H1 (cell line): ENCODE measurements around the gene KCTD12. TPM values are rescaled to one million over a fixed set of nuclear protein-coding genes. Genes with fewer than 3 reads are reported as not detected.

Source experiments
- CTCF ChIA-PET: fragments of 300-600 bp; sonication (Branson Sonifier 250); formaldehyde crosslinking; loops from one replicate; lab custom pipeline; 2021; ENCODE audit not compliant: partially characterized antibody; lab: Charles Lee
- POLR2A ChIA-PET: fragments of 300-600 bp; sonication (Branson Sonifier 250); formaldehyde crosslinking; loops from one replicate; lab custom pipeline; 2021; ENCODE audit warnings: inconsistent platforms; ENCODE audit not compliant: partially characterized antibody; lab: Charles Lee
- DNase-seq, 2 experiments: peaks; one replicate each; pipeline versions ENCODE4 v3.0.0 to v3.0.0-alpha.2; 2010 to 2022; ENCODE audit warnings: low spot score in 2 of 2, low read depth in 1 of 2, mixed read lengths in 1 of 2
- FAIRE-seq: peaks from 2 replicates; lab custom pipeline; 2011; peaks lifted over from hg19 to GRCh38; lab: Jason Lieb, UNC
- H2AFZ ChIP-seq: 2 replicates; pipeline ENCODE4 v1.8.1; 2012; ENCODE audit warnings: low read length, inconsistent platforms
- H2AK5ac ChIP-seq: 2 replicates; pipeline ENCODE4 v1.6.1; 2013; ENCODE audit warnings: low read depth, low read length
- H2BK120ac ChIP-seq: replicated peaks from 2 replicates; pipeline ENCODE3; 2013; ENCODE audit warnings: low read depth, low read length, inconsistent platforms
- H2BK12ac ChIP-seq: 2 replicates; pipeline ENCODE4 v1.6.1; 2013; ENCODE audit warnings: low read depth, low read length
- H2BK15ac ChIP-seq: 2 replicates; pipeline ENCODE4 v1.6.1; 2013; ENCODE audit warnings: low read length
- H2BK20ac ChIP-seq: 2 replicates; pipeline ENCODE4 v1.6.1; 2013; ENCODE audit warnings: low read length
- H2BK5ac ChIP-seq: 2 replicates; pipeline ENCODE4 v1.6.1; 2013; ENCODE audit warnings: low read depth, low read length
- H3K14ac ChIP-seq: 2 replicates; pipeline ENCODE4 v1.6.1; 2013; ENCODE audit warnings: inconsistent platforms; ENCODE audit not compliant: insufficient read length
- H3K18ac ChIP-seq: 2 replicates; pipeline ENCODE4 v1.6.1; 2013; ENCODE audit warnings: low read length; ENCODE audit errors: extremely low read depth
- H3K23ac ChIP-seq: 2 replicates; pipeline ENCODE4 v1.6.1; 2013; ENCODE audit warnings: inconsistent platforms; ENCODE audit not compliant: insufficient read length
- H3K23me2 ChIP-seq: 2 replicates; pipeline ENCODE4 v1.6.1; 2013; ENCODE audit warnings: low read depth, low read length
- H3K27ac ChIP-seq: 2 replicates; pipeline ENCODE4 v1.6.1; 2011; ENCODE audit warnings: low read depth, low read length, inconsistent platforms
- H3K27me3 ChIP-seq, 4 experiments: replicated peaks in 1 of 4; 1 replicate in 1 of 4; 2 replicates in 3 of 4; pipeline versions ENCODE4 v1.6.1 to v1.8.1; 2011 to 2013; ENCODE audit warnings: low read length in 3 of 4, mild to moderate bottlenecking in 3 of 4, inconsistent platforms in 2 of 4, mixed read lengths in 2 of 4, moderate library complexity in 1 of 4; ENCODE audit not compliant: control insufficient read depth in 3 of 4, insufficient read depth in 3 of 4; ENCODE audit errors: extremely low read depth in 1 of 4
- H3K36me3 ChIP-seq, 4 experiments: 2 replicates each; pipeline versions ENCODE4 v1.6.1 to v1.8.1; 2011 to 2013; ENCODE audit warnings: mild to moderate bottlenecking in 4 of 4, low read length in 3 of 4, moderate library complexity in 2 of 4, control low read depth in 1 of 4, inconsistent platforms in 1 of 4; ENCODE audit not compliant: insufficient read depth in 4 of 4, control insufficient read depth in 2 of 4
- H3K4ac ChIP-seq: replicated peaks from 2 replicates; pipeline ENCODE3; 2013; ENCODE audit warnings: low read length, low read depth, mixed read lengths, inconsistent platforms; ENCODE audit not compliant: insufficient read length
- H3K4me1 ChIP-seq, 4 experiments: replicated peaks in 1 of 4; 1 replicate in 1 of 4; 2 replicates in 3 of 4; pipeline versions ENCODE4 v1.6.1 to v1.8.1; 2011 to 2013; ENCODE audit warnings: low read length in 3 of 4, inconsistent platforms in 2 of 4, mixed read lengths in 1 of 4; ENCODE audit not compliant: insufficient read depth in 4 of 4, control insufficient read depth in 3 of 4
- H3K4me2 ChIP-seq, 2 experiments: 2 replicates each; pipeline versions ENCODE4 v1.6.1 to v1.8.1; 2011 to 2013; ENCODE audit warnings: low read depth in 2 of 2, low read length in 2 of 2, control low read depth in 1 of 2, inconsistent platforms in 1 of 2, mild to moderate bottlenecking in 1 of 2; ENCODE audit not compliant: insufficient read depth in 1 of 2
- H3K4me3 ChIP-seq, 4 experiments: fragments of 200-600, 300-600 bp in 1 of 4; sonication (generic), shearing (Covaris generic), sonication (Bioruptor Twin) in 1 of 4; 2 replicates each; pipeline versions ENCODE4 v1.5.1 to v1.8.1; 2011 to 2016; ENCODE audit warnings: low read length in 4 of 4, low read depth in 3 of 4, control low read depth in 2 of 4, inconsistent platforms in 2 of 4, mild to moderate bottlenecking in 2 of 4, mixed read lengths in 1 of 4, moderate library complexity in 1 of 4; ENCODE audit not compliant: insufficient read depth in 2 of 4; ENCODE audit errors: extremely low read depth in 1 of 4
- H3K56ac ChIP-seq: replicated peaks from 2 replicates; pipeline ENCODE3; 2013; ENCODE audit warnings: low read depth, mild to moderate bottlenecking, mixed read lengths, low read length, inconsistent platforms; ENCODE audit not compliant: insufficient read length
- H3K79me1 ChIP-seq: 2 replicates; pipeline ENCODE4 v1.6.1; 2013; ENCODE audit warnings: low read depth, low read length, control low read depth
- H3K79me2 ChIP-seq, 2 experiments: 2 replicates each; pipeline versions ENCODE4 v1.6.1 to v1.8.1; 2012 to 2013; ENCODE audit warnings: low read length in 2 of 2, mild to moderate bottlenecking in 2 of 2, inconsistent platforms in 1 of 2; ENCODE audit not compliant: insufficient read depth in 2 of 2, control insufficient read depth in 1 of 2
- H3K9ac ChIP-seq, 4 experiments: replicated peaks in 1 of 4; 1 replicate in 1 of 4; 2 replicates in 3 of 4; pipeline versions ENCODE4 v1.6.1 to v1.8.1; 2011 to 2013; ENCODE audit warnings: low read depth in 3 of 4, low read length in 3 of 4, control low read depth in 2 of 4, mild to moderate bottlenecking in 2 of 4, moderate library complexity in 2 of 4, inconsistent platforms in 1 of 4; ENCODE audit errors: extremely low read depth in 1 of 4
- H3K9me3 ChIP-seq, 2 experiments: 2 replicates each; pipeline versions ENCODE4 v1.6.1 to v1.8.1; 2012 to 2013; ENCODE audit warnings: mild to moderate bottlenecking in 2 of 2, moderate library complexity in 2 of 2, control low read depth in 1 of 2, inconsistent platforms in 1 of 2, low read depth in 1 of 2, low read length in 1 of 2, mixed read lengths in 1 of 2; ENCODE audit not compliant: insufficient read depth in 2 of 2
- H4K20me1 ChIP-seq, 2 experiments: replicated peaks in 1 of 2; 2 replicates each; pipeline versions ENCODE3 to v1.8.1; 2011 to 2013; ENCODE audit warnings: inconsistent platforms in 2 of 2, low read length in 2 of 2, mild to moderate bottlenecking in 1 of 2; ENCODE audit not compliant: insufficient read depth in 2 of 2, control insufficient read depth in 1 of 2
- H4K5ac ChIP-seq: 2 replicates; pipeline ENCODE4 v1.6.1; 2013; ENCODE audit warnings: low read length, low read depth, mixed read lengths, inconsistent platforms; ENCODE audit not compliant: insufficient read length
- H4K8ac ChIP-seq: 2 replicates; pipeline ENCODE4 v1.8.0; 2013; ENCODE audit warnings: mild to moderate bottlenecking, moderate library complexity, low read length, inconsistent platforms; ENCODE audit not compliant: insufficient read depth; ENCODE audit errors: extremely low read depth
- H4K91ac ChIP-seq: replicated peaks from 2 replicates; pipeline ENCODE3; 2013; ENCODE audit warnings: low read length, mixed read lengths, inconsistent platforms; ENCODE audit not compliant: insufficient read length
- GABPA ChIP-seq: IDR thresholded peaks from 2 replicates; pipeline ENCODE4 v1.6.1; 2011; ENCODE audit warnings: mild to moderate bottlenecking, low read length, moderate library complexity, borderline replicate concordance; ENCODE audit not compliant: insufficient read depth
- KDM4A ChIP-seq: IDR thresholded peaks from one replicate; pipeline ENCODE4 v1.7.1; 2012; ENCODE audit warnings: low read depth, mild to moderate bottlenecking, moderate library complexity, low read length, inconsistent platforms; ENCODE audit not compliant: severe bottlenecking
- PHF8 ChIP-seq: fragments of 200-600 bp; sonication (generic); conservative IDR thresholded peaks from 2 replicates; pipeline ENCODE4 v1.7.1; 2012; ENCODE audit warnings: low read depth, mild to moderate bottlenecking, inconsistent platforms, low read length, moderate library complexity
- WGBS, 2 experiments: shearing (Covaris generic) in 1 of 2; methylation state at CpG; one replicate each; pipeline versions ENCODE4 v1.1.6 to v1.1.7; 2013 to 2015; ENCODE audit warnings: low lambda C conversion rate in 2 of 2, mixed read lengths in 2 of 2, inconsistent platforms in 1 of 2, low coverage in 1 of 2, missing lambda C conversion rate in 1 of 2; ENCODE audit not compliant: insufficient replicate concordance in 2 of 2, insufficient coverage in 1 of 2, insufficient read length in 1 of 2; ENCODE audit errors: extremely low coverage in 1 of 2, missing lambda C conversion rate in 1 of 2; 5-methylcytosine and 5-hydroxymethylcytosine counted together
- polyA plus RNA-seq, 7 experiments: library from polyadenylated mRNA; depleted of rRNA in 3 of 7; stranded (reverse) in 5 of 7; unstranded in 2 of 7; fragments of >200 nt in 5 of 7; fragments of 200-250 nt in 2 of 7; gene quantifications; 1 replicate in 5 of 7; 2 replicates in 1 of 7; 4 replicates in 1 of 7; pipeline versions ENCODE4 v1.2.1 to v1.2.3, GENCODE V29; 2011 to 2013; ENCODE audit warnings: missing spikeins in 2 of 7, mixed read lengths in 2 of 7
- total RNA-seq: library from RNA; stranded (reverse); fragmentation: NEBNext Ultra II Directional; extraction: Animal tissue kit (Norgen Biotek cat#: 25700); gene quantifications from 2 replicates; pipeline ENCODE4 v1.2.1, GENCODE V29; 2021
- TF ChIP-seq, protein P1 (sequence below): IDR thresholded peaks from 2 replicates; pipeline ENCODE4 v1.6.1; 2012; ENCODE audit warnings: low read length, inconsistent platforms
- TF ChIP-seq, protein P2 (sequence below): IDR thresholded peaks from 2 replicates; pipeline ENCODE4 v1.6.1; 2012; ENCODE audit warnings: inconsistent platforms

Gene KCTD12
- total and polyA plus RNA-seq, 2 of the 8 experiments (the other 6 are each of a cell fraction or from before 2014, with no cell fraction given): 2.5 to 9.6 TPM

DNA sequence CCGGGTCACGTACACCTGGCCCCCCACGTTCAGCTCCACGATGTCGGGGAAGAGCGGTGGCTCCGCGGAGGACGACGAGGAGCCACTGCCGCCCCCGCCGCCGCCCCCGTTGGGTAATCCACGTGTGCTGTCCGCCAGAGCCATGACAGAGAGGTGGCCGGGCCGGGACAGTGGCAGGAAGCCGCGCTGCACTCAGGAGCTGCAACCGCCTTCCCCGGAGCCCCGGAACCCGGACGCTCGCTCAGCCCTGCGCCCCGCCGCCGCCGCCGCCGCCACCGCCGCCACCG, 257 bp downstream of the KCTD12 start:
- H3K9me3 ChIP-seq: no peaks in the 10 kb centered on the region

More for the DNA sequence above, 257 bp downstream of the KCTD12 start:
- Histone ChIP-seq H2AK5ac (no peak overlapping the region), H3K4me1 (peaks cover 0 to 5% (median 4%) of the 10 kb centered on the region in 4 experiments), H3K14ac (no peak overlapping the region), H3K79me1 (no peaks in the 10 kb centered on the region), H4K8ac (peak overlapping the region; percentile 36), H3K9ac (peak overlapping the region in 2 of 4 experiments; percentile 20 to 63; a peak in 3 of 7 replicates), H3K4me3 (peak overlapping the region; percentile 67 to 74 (median 70)), H3K56ac (peak overlapping the region; percentile 11), H3K4me2 (peak overlapping the region; percentile 59 to 96), H4K5ac (no peak overlapping the region), H3K23me2 (peaks cover 19% of the 10 kb centered on the region; the same call in 1 of the 2 replicates), H2BK20ac (no peak overlapping the region), H4K20me1 (no peaks in the 10 kb centered on the region), H2BK12ac (no peak overlapping the region), H4K91ac (no peak overlapping the region), H2BK15ac (no peak overlapping the region), H2AFZ (peak overlapping the region; percentile 84; the same call in 1 of the 2 replicates), H3K4ac (no peak overlapping the region), H3K27me3 (peaks cover 10 to 43% (median 38%) of the 10 kb centered on the region in 4 experiments), H3K79me2 (no peaks in the 10 kb centered on the region), H3K36me3 (no peaks in the 10 kb centered on the region), H3K18ac (peak overlapping the region; percentile 9; the same call in 1 of the 2 replicates), H2BK5ac (no peak overlapping the region), H3K23ac (no peak overlapping the region), H3K27ac (no peak overlapping the region), H2BK120ac (no peak overlapping the region)
- DNase-seq: peak in 1 of 2 experiments; percentile 77
- TF ChIP-seq GABPA: no peak
- TF ChIP-seq, protein P1, sequence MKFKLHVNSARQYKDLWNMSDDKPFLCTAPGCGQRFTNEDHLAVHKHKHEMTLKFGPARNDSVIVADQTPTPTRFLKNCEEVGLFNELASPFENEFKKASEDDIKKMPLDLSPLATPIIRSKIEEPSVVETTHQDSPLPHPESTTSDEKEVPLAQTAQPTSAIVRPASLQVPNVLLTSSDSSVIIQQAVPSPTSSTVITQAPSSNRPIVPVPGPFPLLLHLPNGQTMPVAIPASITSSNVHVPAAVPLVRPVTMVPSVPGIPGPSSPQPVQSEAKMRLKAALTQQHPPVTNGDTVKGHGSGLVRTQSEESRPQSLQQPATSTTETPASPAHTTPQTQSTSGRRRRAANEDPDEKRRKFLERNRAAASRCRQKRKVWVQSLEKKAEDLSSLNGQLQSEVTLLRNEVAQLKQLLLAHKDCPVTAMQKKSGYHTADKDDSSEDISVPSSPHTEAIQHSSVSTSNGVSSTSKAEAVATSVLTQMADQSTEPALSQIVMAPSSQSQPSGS: no peak
- peak; percentile 9 for TF ChIP-seq KDM4A
- TF ChIP-seq PHF8: 0 out of 2 replicates have a peak, but pooled peaks have one; percentile 1
- TF ChIP-seq, protein P2, sequence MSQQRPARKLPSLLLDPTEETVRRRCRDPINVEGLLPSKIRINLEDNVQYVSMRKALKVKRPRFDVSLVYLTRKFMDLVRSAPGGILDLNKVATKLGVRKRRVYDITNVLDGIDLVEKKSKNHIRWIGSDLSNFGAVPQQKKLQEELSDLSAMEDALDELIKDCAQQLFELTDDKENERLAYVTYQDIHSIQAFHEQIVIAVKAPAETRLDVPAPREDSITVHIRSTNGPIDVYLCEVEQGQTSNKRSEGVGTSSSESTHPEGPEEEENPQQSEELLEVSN: 0 out of 2 replicates have a peak, but pooled peaks have one; percentile 24
- WGBS, 2 experiments: no CpG with 5 or more reads among the region's 37 CpGs
- no peak for FAIRE-seq
- ChIA-PET POLR2A (interaction anchor here (0.8 to 1.6 kb wide), 4 partner anchors 10 to 196 kb away, joined by 3 to 4 read pairs (median 3); partner anchors contain the start of gene FBXL3), CTCF (interaction anchor here (0.8 to 3.8 kb wide), 20 partner anchors 9 to 1010 kb away, joined by 3 to 21 read pairs (median 5); no protein-coding TSS in a partner anchor)
